Kidney epithelial cell (primary cell): ENCODE measurements around the gene EIF4G2. TPM values are rescaled to one million over a fixed set of nuclear protein-coding genes. Genes with fewer than 3 reads are reported as not detected.

Experiments used
- DNase-seq: peaks from one replicate; pipeline ENCODE4 v3.0.0-alpha.2; 2010; ENCODE audit warnings: low read depth
- H3K27me3 ChIP-seq: 2 replicates; pipeline ENCODE4 v1.6.0; 2011; ENCODE audit warnings: low read length; ENCODE audit not compliant: control insufficient read depth, insufficient read depth
- H3K36me3 ChIP-seq: 2 replicates; pipeline ENCODE4 v1.5.1; 2011; ENCODE audit warnings: low read length; ENCODE audit not compliant: control insufficient read depth, insufficient read depth
- H3K4me3 ChIP-seq: 2 replicates; pipeline ENCODE4 v1.5.1; 2011; ENCODE audit warnings: low read depth, mild to moderate bottlenecking, control low read depth, low read length
- CTCF ChIP-seq: IDR thresholded peaks from 2 replicates; pipeline ENCODE4 v1.5.1; 2011; ENCODE audit warnings: mild to moderate bottlenecking, moderate library complexity, low read length, control low read depth, inconsistent platforms; ENCODE audit not compliant: insufficient read depth, poor library complexity, severe bottlenecking
- total RNA-seq: library from RNA; depleted of rRNA; stranded (reverse); fragments of >200 nt; gene quantifications from 2 replicates; pipeline ENCODE4 v1.2.3, GENCODE V29; 2015

The EIF4G2 gene
- total RNA-seq, 1 donor from 2014 or later, result 813 TPM

GRCh38 chr11:10751581-10751940 lies 57.2 kb downstream of the EIF4G2 start:
- H3K27me3 ChIP-seq, result no peaks in the 10 kb centered on the region
- no peak for DNase-seq
- H3K4me3 ChIP-seq, result peak overlapping the region; percentile 74
- H3K36me3 ChIP-seq, result no peaks in the 10 kb centered on the region
- no peak for TF ChIP-seq CTCF

- Histone ChIP-seq H3K27me3 (no peaks in the 10 kb centered on the region), H3K4me3 (peak within 1 kb of the TSS; percentile 74), H3K36me3 (no peaks in the 10 kb centered on the region)
- peak; percentile 71 for DNase-seq
- TF ChIP-seq CTCF, result peak; percentile 38
Observed at GRCh38 chr11:10750838-10751580, 57.7 kb downstream of the EIF4G2 start, which contains the start of gene CTR9. CTR9 (plus strand) TSS chr11:10751246; CDS start chr11:10751413, 167 bp downstream.

GRCh38 chr11:10749476-10749875 lies 59.2 kb downstream of the EIF4G2 start:
- Histone ChIP-seq H3K4me3 (no peak overlapping the region), H3K36me3 (no peaks in the 10 kb centered on the region), H3K27me3 (no peaks in the 10 kb centered on the region)
- no peak for DNase-seq
- no peak for TF ChIP-seq CTCF

GRCh38 chr11:10747733-10748132 lies 61.0 kb downstream of the EIF4G2 start:
- no peak for TF ChIP-seq CTCF
- DNase-seq, result no peak
- Histone ChIP-seq H3K36me3 (no peaks in the 10 kb centered on the region), H3K27me3 (no peaks in the 10 kb centered on the region), H3K4me3 (no peak overlapping the region)

Other genes starting within 250 kb of the EIF4G2 start
- gene LYVE1, start 240.3 kb downstream of the EIF4G2 start, total RNA-seq, result 0.27 TPM in 1 of 2 replicates, not detected in the other
- 0.21 and 0.54 TPM in 2 replicates for gene IRAG1, start 115.2 kb downstream of the EIF4G2 start, total RNA-seq
- 21.7 and 23.1 TPM in 2 replicates for gene CTR9, start 57.7 kb downstream of the EIF4G2 start, total RNA-seq
- gene ZBED5, start 49.1 kb upstream of the EIF4G2 start, total RNA-seq, result 29.0 and 31.0 TPM in 2 replicates